Measurements from ENCODE around the gene HOXB5. TPM values are rescaled to one million over a fixed set of nuclear protein-coding genes. Genes with fewer than 3 reads are reported as not detected.

HOXB5 gene
- total and polyA plus RNA-seq, 11 donors: 0.04 to 1.0 (median 0.17) TPM; not detected in 6

DNA sequence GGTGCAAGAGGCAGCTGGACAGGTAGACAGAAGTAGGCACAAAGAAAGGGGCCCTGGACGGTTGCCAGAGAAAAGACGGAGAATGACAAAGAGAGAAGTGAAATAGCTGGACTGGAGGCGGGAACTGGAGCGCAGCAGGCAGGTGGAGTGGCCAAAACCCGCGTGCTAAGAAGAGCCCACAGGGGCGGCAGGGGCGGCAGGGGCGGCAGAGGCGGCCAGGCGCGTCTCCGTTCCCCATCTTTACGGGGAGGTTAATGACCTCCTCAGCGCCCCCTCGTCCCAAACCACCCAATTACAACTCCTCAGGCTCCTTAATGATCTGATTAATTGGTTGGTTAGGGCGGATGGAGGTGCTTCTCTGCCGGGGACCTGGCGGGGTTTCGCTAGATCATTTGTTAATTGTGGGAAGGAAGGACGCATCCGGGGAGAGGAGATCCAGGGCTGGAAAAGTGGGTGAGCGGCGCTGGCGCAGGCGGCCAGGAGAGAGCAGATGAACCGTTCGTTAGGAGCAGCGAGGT lies 48.0 kb upstream of the HOXB5 start:
- Histone ChIP-seq H3K36me3 (no peaks in the 10 kb centered on the region), H3K9me3 (no peaks in the 10 kb centered on the region), H3K27me3 (peaks cover 77 to 100% (median 95%) of the 10 kb centered on the region in 9 donors), H3K27ac (no peak overlapping the region), H3K4me1 (peaks cover 0 to 6% (median under 1%) of the 10 kb centered on the region in 12 donors), H3K4me3 (peak overlapping the region in 1 of 12 donors; percentile 3)
- intact Hi-C loops (cut with DNase I): no loop called here
- TF ChIP-seq POLR2A (IDR thresholded peaks at IDR 0.05): no peak
- TF ChIP-seq, protein P1, sequence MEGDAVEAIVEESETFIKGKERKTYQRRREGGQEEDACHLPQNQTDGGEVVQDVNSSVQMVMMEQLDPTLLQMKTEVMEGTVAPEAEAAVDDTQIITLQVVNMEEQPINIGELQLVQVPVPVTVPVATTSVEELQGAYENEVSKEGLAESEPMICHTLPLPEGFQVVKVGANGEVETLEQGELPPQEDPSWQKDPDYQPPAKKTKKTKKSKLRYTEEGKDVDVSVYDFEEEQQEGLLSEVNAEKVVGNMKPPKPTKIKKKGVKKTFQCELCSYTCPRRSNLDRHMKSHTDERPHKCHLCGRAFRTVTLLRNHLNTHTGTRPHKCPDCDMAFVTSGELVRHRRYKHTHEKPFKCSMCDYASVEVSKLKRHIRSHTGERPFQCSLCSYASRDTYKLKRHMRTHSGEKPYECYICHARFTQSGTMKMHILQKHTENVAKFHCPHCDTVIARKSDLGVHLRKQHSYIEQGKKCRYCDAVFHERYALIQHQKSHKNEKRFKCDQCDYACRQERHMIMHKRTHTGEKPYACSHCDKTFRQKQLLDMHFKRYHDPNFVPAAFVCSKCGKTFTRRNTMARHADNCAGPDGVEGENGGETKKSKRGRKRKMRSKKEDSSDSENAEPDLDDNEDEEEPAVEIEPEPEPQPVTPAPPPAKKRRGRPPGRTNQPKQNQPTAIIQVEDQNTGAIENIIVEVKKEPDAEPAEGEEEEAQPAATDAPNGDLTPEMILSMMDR (IDR thresholded peaks at IDR 0.05): no peak
- DNase-seq: no peak
- ATAC-seq: no peak
- 4 to 9% (median 5%) methylated on average over 22 to 29 of the region's 29 CpGs for WGBS, 4 donors

DNA sequence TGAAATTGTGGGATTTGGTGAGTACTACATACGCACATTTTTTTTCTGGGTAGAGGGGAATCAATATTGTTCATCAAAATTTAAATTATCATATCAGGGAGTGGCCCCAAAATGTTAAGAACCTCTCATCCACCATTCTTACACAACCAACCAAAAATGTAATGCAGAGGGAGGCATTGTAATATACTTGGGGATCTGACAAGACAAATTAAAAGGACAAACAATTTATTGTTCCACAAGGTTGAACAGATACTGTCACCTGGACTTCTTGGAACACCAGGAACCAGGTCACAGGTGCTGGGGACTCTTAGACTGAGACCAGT lies 47.2 kb upstream of the HOXB5 start:
- H3K27ac ChIP-seq: no peak overlapping the region
- TF ChIP-seq, protein P1 (IDR thresholded peaks at IDR 0.05): no peak
- no peak for TF ChIP-seq POLR2A (IDR thresholded peaks at IDR 0.05)
- peaks cover 0 to 8% (median 2%) of the 10 kb centered on the region in 12 donors for H3K4me1 ChIP-seq
- 35 to 64% (median 39%) methylated on average over 1 of the region's 1 CpG for WGBS, 4 donors
- DNase-seq: no peak
- no peaks in the 10 kb centered on the region for H3K36me3 ChIP-seq
- H3K9me3 ChIP-seq: no peaks in the 10 kb centered on the region
- H3K27me3 ChIP-seq: peaks cover 76 to 100% (median 95%) of the 10 kb centered on the region in 9 donors
- no peak for ATAC-seq
- intact Hi-C loops (cut with DNase I): no loop called here
- no peak overlapping the region for H3K4me3 ChIP-seq

DNA sequence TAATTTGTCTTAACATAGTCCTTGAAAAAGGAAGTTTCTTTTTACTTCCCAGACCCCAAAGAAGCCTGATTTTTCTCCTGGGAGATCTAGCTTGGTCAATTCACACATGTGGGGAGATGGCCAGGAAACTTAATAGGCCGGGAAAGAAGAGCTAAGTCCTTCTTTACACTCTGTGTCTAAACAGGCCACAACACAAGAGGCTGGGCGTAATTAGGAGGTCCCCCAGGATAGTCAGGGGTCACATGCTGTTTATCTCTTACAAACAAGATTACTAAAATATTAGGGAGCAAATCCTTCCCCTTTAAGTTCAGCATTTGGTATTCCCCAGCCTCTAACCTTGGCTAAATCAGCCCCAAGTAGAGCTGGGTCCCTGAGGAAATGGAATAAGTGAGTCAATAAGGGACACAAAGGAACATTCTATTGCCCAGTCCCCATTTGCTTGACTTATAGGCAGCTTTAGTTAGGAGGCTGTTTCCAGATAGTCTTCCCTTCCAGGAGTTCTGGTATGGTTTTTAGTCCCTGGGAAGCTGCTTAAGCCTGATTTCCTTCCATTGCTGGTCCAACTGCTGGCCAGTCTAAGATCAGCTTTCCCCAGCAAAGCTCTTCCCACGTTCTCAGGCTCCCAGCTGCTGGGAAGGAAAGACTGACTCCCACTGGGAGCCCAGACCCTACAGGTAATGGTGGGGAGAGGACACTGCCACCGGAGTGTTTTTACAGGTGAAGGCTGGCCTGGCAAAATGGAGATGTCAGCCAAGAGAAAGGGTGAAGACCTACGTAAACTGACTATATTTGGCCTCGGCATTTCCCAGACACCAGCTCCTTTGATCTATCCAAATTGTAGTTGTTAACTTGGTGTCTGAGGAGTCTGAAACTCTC lies 46.6 kb upstream of the HOXB5 start:
- intact Hi-C loops (cut with DNase I): no loop called here

DNA sequence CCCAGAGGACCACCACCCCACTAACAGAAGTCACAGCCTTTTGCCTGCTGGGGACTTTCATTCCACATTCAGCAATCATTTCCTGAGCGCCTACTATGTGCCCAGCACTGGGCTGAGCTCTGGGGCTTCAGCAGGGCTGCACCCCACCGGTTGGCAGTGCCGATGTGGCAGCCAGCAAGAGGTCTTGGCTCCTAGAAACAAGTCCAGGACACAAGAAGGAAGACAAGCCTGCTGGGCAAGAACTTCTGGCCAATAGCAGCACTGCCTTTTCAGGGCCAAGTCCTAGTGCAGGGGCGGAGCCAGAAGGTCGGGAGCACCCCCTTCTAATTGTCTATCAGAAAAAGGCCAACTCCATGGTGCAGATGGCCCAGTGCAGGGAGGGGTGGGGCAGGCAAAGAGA lies 45.6 kb upstream of the HOXB5 start:
- ATAC-seq (no peak), DNase-seq (no peak)
- 9 to 18% (median 17%) methylated on average over 5 of the region's 5 CpGs for WGBS, 4 donors
- peaks cover 0 to 8% (median 2%) of the 10 kb centered on the region in 12 donors for H3K4me1 ChIP-seq
- no peaks in the 10 kb centered on the region for H3K36me3 ChIP-seq
- H3K4me3 ChIP-seq: no peak overlapping the region
- intact Hi-C loops (cut with DNase I): no loop called here
- no peaks in the 10 kb centered on the region for H3K9me3 ChIP-seq
- H3K27me3 ChIP-seq: peaks cover 82 to 100% (median 97%) of the 10 kb centered on the region in 9 donors
- no peak overlapping the region for H3K27ac ChIP-seq
- TF ChIP-seq POLR2A (IDR thresholded peaks at IDR 0.05): no peak
- TF ChIP-seq, protein P1 (IDR thresholded peaks at IDR 0.05): no peak

More for the DNA sequence above, 46.6 kb upstream of the HOXB5 start:
- no peaks in the 10 kb centered on the region for H3K9me3 ChIP-seq
- DNase-seq (no peak), ATAC-seq (no peak)
- no peak overlapping the region for H3K4me3 ChIP-seq
- no peak overlapping the region for H3K27ac ChIP-seq
- no peaks in the 10 kb centered on the region for H3K36me3 ChIP-seq
- WGBS, 4 donors: 36 to 48% (median 39%) methylated on average over 6 of the region's 6 CpGs
- peaks cover 0 to 8% (median 2%) of the 10 kb centered on the region in 12 donors for H3K4me1 ChIP-seq
- TF ChIP-seq, protein P1 (IDR thresholded peaks at IDR 0.05): no peak
- peaks cover 80 to 100% (median 95%) of the 10 kb centered on the region in 9 donors for H3K27me3 ChIP-seq
